Astrocyte of the cerebellum (primary cell): ENCODE data around the gene SEC23A.
"Not testable (repeated sequence)": the region's sequence is repeated elsewhere in the genome, so short reads cannot be mapped to it uniquely, and the experiment has no call there.

Source experiments
- DNase-seq: peaks from one replicate; pipeline ENCODE4 v3.0.0-alpha.2; 2011; ENCODE audit warnings: low read depth
- H3K4me3 ChIP-seq: 2 replicates; pipeline ENCODE4 v1.5.1; 2011; ENCODE audit warnings: mild to moderate bottlenecking, low read depth, low read length, moderate library complexity
- CTCF ChIP-seq: IDR thresholded peaks from 2 replicates; pipeline ENCODE4 v1.5.1; 2012; ENCODE audit warnings: low read length, low read depth, moderate library complexity, mild to moderate bottlenecking; ENCODE audit errors: missing control alignments
- in situ Hi-C: cut with HindIII; loops from 2 replicates; pipeline ENCODE4 v1.10.0; 2017; ENCODE audit warnings: low sequenced_read_pairs

The SEC23A gene

GRCh38 chr14:39122330-39123138 is 19.5 kb upstream of the SEC23A start:
- no peak for TF ChIP-seq CTCF
- in situ Hi-C loops = no loop called here
- H3K4me3 ChIP-seq = no peak overlapping the region
- DNase-seq = no peak

GRCh38 chr14:39114073-39114838 is 11.2 kb upstream of the SEC23A start, which contains the start of gene GEMIN2:
Gene GEMIN2, plus strand, starts transcription at chr14:39114323. Its CDS starts 16 bp downstream, at chr14:39114339.
- peak; percentile 86 for DNase-seq
- H3K4me3 ChIP-seq = peak within 1 kb of the TSS; percentile 56
- in situ Hi-C loops = no loop called here
- no peak for TF ChIP-seq CTCF

GRCh38 chr14:39113685-39114072 is 10.6 kb upstream of the SEC23A start:
- in situ Hi-C loops = no loop called here
- no peak for DNase-seq
- peak overlapping the region; percentile 56 for H3K4me3 ChIP-seq
- no peak for TF ChIP-seq CTCF

- H3K4me3 ChIP-seq = no peak overlapping the region
- in situ Hi-C loops = no loop called here
- DNase-seq = no peak
- TF ChIP-seq CTCF = no peak
Observed at GRCh38 chr14:39109893-39110715, 7.1 kb upstream of the SEC23A start.

GRCh38 chr14:39108791-39109190 is 5.8 kb upstream of the SEC23A start:
- no peak for TF ChIP-seq CTCF
- DNase-seq = no peak
- in situ Hi-C loops = no loop called here
- no peak overlapping the region for H3K4me3 ChIP-seq

GRCh38 chr14:39107591-39107996 is 4.6 kb upstream of the SEC23A start:
- H3K4me3 ChIP-seq = no peak overlapping the region
- DNase-seq = no peak
- no peak for TF ChIP-seq CTCF
- in situ Hi-C loops = no loop called here

- in situ Hi-C loops, DNase-seq: not testable (repeated sequence)
- peak overlapping the region; percentile 80 for H3K4me3 ChIP-seq
Observed at GRCh38 chr14:39104078-39104801, 1.2 kb upstream of the SEC23A start.
